GM21367 (cell line): Measurements from ENCODE around the gene TRMT1.
A peak's percentile ranks its signal among the peaks of the same experiment; 100 is the strongest.

ENCODE experiments used
- ATAC-seq: cut with Tn5 transposase; IDR thresholded peaks from one replicate; pipeline ENCODE4 v1.9.1; 2021; ENCODE audit not compliant: unreplicated experiment

The TRMT1 gene

GRCh38 chr19:13127811-13128575, 11.5 kb upstream of the TRMT1 start:
- no peak for ATAC-seq

DNA sequence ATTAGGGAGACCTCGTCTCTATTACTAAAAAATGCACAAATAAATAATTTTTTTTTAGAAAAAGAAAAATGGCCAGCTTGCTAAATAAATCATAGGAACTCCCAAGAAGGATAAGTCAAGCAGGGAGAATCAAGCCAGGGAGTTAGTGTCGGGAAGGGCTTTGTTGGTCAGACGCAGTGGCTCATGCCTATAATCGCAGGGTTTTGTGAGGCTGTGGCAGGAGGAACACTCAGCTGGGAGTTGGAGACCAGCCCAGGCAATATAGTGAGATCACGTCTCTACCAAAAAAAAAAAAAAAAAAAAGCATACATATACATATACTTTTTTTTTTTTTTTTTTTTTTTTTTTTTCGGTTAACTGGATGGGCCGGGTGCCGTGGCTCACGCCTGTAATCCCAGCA, 10.5 kb upstream of the TRMT1 start:
- no peak for ATAC-seq

DNA sequence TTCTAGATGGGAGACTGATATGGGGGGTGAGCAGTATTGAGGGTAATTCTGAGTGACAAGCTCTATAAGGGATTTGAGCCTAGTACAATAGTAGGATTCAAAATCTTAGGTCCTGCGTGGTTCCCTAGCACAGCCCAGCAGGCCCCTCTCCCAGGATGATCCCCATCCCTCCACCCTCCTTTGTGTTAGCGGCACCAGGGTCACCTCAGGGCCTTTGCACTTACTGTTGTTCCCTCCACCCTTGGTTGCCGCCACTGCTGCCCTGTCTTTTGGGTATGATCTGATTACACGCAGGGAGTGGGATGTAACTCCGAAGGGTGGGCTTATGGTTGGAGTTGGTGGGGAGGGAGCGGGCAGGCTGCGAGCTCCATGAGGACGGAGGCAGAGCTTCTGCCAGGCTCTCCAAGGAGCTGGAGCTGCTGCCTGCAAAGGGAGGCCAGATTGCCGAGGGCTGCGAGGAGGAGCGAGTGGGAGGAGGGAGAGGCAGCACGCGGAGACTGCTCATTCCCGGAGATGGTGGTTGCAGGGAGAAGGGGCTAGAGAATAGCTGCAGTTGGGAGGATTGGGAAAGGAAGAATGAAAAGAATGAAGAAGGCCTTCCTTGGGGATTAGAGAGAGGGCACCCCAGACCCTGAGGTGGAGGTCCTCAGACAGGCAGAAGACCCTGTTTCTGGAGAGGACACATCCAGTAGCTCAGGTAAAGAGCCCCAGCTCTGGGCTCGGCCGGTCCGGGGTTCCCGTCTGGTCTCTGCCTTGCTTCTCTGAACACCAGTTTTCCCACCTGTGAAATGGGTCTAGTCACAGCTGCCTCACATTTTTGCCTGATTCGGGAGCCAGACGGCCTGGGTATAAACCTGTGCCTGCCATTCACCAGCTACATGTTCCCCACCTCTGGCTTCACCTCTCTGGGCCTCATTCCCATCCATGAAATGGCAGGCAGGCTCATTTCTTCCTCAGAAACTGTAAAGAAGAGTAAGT, 6.7 kb upstream of the TRMT1 start:
- no peak for ATAC-seq

- ATAC-seq = no peak
These were observed 5.8 kb upstream of the TRMT1 start for GRCh38 chr19:13122275-13122878.

DNA sequence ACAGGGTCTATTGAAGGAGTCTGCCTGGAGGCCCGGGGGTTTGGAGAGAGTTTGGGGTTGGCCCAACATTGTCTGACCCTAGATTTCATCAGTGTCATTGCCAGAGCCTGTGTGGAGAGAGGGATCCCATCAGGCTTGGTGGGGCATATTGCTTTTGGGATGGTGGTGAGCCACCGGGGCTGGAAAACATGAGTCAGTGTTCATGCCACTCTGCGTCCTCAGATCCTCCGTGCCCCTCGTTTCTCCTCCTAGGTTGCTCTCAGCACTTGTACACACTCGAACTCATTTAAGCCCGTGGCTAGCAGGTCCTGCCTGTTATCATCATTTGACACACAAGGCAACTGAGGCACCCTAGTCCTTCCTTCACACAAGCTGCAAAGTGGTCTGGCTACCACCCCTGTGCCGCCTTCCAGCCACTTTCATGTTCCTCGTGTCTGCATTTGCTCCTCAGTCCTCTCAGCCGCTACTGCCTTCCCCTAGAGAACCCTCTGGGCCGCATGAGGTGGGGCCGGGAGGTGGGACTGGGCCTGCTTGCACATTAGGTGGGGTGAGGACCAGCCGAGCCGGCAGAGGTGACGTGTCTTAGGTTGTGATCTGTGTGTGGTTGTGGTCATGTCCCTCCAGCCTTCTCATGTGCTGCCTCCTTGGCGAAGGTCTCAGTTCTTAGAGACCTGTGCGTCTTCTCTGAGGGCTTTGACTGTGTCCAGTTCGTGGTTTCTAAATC, 5.2 kb upstream of the TRMT1 start:
- no peak for ATAC-seq

GRCh38 chr19:13120817-13121216, 4.3 kb upstream of the TRMT1 start:
- ATAC-seq = no peak

GRCh38 chr19:13120031-13120430, 3.5 kb upstream of the TRMT1 start:
- ATAC-seq = no peak

DNA sequence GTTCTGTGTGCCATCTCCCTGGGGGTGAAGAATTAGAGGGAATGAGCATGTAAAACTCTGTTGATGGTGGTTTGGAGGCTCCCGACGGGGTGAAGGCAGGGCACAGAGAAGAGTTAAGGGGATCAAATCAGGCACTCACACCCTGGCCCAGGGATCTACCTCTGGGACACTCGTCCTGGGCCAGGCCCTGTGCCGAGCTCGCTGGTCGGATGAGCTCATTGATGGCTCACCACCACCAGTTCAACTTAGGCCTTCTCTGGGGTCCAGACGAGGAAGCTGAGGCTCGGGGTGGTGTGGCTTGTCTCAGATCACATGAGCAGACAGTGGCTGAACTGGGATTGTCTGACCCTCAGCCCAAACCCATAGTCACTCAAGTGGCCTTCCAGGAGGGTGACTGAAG, 3.1 kb upstream of the TRMT1 start:
- ATAC-seq = no peak

DNA sequence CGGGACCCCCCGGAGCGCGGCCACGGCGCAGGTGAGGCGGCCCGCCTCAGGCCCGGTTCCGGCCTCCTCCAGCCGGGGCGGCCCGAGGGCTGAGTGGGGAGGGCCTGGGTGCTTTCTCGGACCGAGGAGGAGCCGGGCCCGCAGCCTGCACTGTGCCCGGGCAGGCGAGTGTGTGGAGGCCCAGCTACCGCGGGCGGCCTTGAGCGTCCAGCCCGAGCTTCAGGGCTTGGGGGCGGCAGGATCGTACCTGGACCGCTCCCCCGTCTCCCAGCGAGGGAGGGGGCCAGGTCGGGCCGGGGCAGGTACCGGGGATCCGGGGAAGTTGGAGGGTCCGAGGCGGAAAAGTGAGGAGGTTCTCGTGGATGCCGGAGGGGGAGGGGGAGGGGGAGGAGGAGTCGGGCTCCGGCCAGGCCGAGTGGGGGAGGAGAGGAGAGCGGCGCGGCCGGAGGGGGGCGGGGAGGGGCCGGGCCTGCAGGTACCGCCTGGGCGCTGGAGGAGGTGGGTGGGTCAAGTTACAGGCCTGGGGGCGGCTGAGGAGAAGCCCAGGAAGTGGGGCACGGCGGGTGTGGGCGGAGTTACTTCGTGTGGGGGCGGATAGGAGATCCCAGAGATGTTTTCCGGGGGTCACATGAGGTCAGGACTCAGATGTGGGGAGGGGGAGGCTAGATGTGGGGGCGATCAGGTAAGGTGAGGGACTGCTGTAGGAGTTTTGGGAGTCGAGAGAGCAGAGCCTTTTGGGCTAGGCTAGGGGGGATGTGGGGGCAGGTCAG, 2.1 kb upstream of the TRMT1 start:
- ATAC-seq = peak; percentile 4

DNA sequence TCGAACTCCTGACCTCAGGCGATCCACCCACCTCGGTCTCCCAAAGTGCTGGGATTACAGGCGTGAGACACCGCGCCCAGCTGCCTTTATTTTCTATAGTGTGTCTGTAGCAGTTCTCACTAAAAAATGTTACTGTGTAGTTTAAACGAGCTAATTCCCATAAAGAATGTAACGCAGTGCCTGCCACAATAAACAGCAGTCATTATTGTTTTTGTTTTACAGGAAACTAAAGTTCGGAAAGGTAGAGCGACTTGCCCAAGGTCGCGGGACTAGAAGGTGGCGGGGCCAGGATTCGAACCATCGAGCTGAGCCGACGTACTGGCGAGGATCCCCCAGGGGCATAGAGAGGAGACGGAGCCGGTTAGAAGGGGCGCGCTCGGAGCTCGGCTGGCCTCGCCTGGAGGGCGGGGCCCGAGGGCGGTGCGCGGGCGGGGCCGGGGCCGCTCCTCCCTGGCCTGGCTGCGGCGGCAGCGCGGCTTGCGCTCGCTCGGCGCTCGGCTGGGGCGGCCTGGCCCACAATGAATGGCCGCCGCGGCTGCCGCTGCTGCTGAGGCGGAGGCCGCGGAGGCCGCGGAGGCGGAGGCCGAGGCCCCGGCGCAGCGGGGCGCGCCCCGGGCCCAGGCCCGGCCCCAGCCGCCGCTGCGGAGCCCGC, 1.4 kb upstream of the TRMT1 start, which contains the start of gene NACC1:
TSS of gene NACC1 (plus strand) at position 493 of the 652 bp plus-strand sequence. CDS start 16,944 bp downstream, outside the sequence.
- peak; percentile 52 for ATAC-seq

DNA sequence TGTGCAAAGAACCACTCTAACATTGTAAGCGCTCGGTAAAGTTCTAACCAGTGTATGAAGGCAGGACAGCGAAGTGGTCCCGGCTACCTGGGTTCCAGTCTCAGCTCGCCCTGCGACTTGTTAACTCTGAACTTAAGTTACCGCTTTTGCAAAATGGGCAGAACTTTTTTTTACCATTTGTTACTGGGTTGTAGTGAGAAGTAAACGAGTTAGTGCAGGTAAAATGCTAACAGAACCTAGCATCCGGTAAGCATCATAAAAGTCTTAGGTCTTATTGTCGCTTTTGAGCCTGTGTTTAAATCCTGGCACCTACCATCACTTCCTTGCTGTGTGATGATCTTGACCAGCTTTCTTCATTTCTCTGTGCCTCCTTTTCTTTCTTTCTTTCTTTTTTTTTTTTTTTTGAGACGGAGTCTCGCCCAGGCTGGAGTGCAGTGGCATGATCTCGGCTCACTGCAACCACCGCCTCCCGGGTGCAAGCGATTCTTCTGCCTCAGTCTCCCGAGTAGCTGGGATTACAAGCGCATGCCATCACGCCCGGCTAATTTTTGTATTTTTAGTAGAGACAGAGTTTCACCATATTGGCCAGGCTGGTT, 734 bp upstream of the TRMT1 start:
- ATAC-seq = no peak

GRCh38 chr19:13115936-13116281, 631 bp downstream of the TRMT1 start:
- ATAC-seq = no peak

- no peak for ATAC-seq
These were observed 4.0 kb downstream of the TRMT1 start for GRCh38 chr19:13112555-13112954.

DNA sequence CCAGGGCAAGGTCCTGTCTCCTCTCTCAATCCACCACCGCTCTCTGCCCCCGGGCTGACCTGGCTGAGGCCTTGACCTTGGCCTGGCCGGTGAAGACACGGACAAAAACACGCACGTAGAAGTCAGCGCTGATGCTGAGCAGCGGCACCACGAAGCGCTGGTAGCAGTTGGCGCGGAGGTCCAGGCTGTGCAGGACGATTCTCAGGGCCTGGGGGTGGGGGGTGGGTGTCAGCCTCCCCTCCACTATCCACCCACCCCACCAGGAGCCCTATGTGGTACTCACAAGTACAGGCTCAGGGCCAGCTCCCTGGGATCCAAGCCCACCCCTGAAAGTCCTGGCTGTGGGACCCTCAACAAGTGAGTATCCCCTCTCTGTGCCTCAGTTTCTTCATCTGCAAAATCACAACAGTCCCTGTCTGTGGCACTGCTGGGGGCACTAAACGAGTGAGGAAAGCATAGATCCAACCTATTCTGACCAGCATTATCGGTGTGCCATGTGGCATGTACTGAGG, 6.4 kb downstream of the TRMT1 start:
- no peak for ATAC-seq

DNA sequence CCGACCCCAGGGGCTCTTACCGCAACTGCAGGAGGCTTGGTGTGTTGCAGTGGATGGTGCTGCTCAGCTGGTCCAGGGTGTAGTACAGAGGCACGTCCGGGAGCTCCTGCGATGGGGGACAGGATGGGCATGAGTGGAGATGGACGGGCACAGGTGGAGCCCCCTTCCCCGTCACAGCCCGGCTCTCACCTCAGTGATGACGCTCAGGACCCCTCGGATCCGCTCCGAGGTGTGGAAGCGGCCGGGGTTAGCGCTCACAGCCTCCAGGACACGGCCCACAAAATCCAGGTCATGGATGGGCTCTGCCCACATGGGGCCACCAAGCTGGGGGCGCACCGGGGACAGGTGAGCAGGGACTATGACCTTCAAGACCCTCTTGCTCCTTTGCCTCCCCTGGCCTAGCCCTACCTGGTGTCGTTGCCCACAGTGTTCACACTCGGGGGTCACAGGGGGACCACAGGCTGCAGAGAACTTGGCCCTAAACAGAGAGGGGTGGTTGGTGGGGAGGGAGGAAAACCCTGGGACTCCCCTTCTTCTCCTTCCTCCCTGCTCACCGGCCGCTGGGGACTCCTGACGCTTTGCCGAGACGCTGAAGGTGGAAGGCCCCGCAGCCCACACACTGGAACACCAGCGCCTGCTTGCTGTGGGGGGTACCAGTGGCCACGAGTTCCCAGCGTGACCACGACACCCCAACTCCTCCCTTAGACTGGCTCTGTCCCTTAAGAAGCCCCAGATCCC, 7.0 kb downstream of the TRMT1 start:
- ATAC-seq = no peak

- no peak for ATAC-seq
These were observed 11.5 kb downstream of the TRMT1 start for GRCh38 chr19:13104848-13105711.

GRCh38 chr19:13104360-13104847, 12.1 kb downstream of the TRMT1 start:
- ATAC-seq = peak; percentile 28
